DMS53 (cell line): ENCODE results near the gene NOXO1.

Source experiments
- DNase-seq: peaks from one replicate; lab custom pipeline; 2025; lab: John Stamatoyannopoulos, UW

The NOXO1 gene

GRCh38 chr16:1997494-1998359 is 16.5 kb upstream of the NOXO1 start:
- no peak for DNase-seq

DNA sequence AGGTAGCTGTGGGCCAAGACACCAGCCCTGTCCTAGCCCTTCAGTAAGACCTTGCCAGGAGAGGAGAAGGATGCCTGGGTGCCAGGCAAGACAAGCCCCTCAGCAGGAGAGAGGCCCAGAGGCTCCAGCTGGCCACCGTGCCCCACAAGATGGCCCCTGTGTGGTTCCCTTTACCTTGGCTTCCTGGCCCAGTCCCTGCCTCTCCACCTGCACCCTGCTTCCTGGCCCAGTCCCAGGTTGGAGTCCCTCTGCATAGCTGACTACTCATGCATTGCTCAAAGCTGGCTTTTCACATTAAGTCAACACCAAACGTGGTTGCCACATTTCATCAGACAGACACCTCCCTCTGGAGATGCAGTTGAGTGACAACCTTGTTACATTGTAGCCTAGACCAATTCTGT is 12.5 kb upstream of the NOXO1 start:
- peak; percentile 81 for DNase-seq

- DNase-seq = no peak
These were observed 11.5 kb upstream of the NOXO1 start for GRCh38 chr16:1992704-1993317.

DNA sequence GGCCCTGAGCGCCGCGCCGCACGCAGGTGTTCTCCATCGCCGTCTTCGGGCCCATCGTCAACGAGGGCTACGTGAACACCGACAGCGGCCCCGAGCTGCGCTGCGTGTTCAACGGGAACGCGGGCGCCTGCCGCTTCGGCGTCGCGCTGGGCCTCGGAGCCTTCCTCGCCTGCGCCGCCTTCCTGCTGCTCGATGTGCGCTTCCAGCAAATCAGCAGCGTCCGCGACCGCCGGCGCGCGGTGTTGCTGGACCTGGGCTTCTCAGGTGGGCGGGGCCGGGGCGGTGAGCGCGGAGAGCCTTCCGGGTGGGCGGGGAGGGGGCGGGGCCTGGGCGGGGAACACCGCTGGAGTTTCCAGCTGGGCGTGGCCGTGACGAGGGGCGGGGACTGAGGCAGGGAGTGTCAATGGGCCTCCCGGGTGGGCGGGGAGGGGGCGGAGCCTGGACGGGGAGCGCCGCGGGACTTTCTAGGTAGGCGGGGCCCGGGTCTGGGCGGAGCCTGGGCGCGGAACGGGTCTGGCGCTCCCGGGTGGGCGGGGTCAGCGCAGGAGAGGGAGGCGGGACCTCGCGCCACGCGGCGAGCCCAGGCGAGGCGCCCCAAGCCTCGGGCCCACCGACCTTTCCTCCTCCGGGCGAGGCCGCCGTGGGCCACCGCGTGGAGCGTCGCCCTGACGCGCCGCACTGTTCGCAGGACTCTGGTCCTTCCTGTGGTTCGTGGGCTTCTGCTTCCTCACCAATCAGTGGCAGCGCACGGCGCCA is 10.9 kb upstream of the NOXO1 start:
- DNase-seq = peak; percentile 96

DNA sequence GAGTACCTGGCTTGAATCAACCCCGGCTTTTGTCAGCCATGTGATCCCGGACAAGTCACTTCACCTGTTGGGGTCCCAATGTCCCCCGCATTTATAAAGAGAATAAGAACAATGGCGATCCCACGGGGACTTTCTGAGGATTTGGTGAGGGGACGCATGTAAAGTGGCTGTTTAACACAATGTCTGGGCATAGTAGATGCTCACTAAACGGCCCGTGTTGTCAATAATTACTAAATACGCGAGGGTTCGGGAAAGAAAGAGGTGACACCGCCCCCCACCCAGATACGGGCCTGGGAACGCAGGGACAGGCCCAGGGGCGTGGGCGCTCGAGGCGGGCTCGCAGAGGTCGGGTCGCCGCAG is 10.3 kb upstream of the NOXO1 start:
- no peak for DNase-seq

- DNase-seq = peak; percentile 84
These were observed 9.9 kb upstream of the NOXO1 start for GRCh38 chr16:1991135-1991551.

- DNase-seq = peak; percentile 75
These were observed 9.3 kb upstream of the NOXO1 start for GRCh38 chr16:1990351-1991134.

DNA sequence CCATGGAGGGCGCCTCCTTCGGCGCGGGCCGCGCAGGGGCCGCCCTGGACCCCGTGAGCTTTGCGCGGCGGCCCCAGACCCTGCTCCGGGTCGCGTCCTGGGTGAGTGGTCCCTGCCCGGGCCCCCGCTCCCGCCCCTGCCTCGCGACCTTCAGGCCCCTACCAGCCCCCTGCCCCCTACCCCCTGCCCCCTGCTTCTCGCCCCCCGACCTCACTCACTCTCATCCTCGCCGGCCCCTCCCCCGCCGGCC is 8.8 kb upstream of the NOXO1 start:
- no peak for DNase-seq

GRCh38 chr16:1989209-1990100 is 8.2 kb upstream of the NOXO1 start, which contains the start of gene SYNGR3:
Gene SYNGR3 (plus strand): TSS chr16:1989970. CDS start chr16:1990103, 133 bp downstream.
- DNase-seq = peak; percentile 75

GRCh38 chr16:1987198-1987597 is 5.9 kb upstream of the NOXO1 start:
- DNase-seq = no peak

DNA sequence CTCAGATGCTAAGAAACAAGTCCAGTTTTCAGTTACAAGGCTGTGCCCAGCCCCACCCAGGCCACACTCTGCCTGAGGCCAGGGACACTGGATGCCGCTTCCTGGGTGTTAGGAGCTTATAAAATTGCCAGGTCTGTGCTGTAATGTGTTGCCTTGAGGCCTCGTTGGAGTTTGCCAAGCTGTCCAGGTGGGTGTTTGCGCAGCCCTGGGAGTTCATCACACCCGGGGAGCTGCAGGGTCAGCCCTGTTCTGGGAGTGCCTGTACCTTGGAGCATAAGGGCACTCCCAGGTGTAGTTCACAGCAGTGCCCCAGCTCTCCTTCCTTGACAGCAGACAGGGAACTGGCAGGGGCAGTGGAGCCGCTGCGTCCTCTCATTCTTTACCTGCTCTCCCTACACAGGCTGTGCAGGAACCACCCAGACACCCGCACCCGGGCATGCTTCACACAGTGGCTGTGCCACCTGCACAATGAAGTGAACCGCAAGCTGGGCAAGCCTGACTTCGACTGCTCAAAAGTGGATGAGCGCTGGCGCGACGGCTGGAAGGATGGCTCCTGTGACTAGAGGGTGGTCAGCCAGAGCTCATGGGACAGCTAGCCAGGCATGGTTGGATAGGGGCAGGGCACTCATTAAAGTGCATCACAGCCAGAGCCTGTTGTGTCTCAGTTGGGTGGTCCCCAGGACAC is 4.3 kb upstream of the NOXO1 start:
- no peak for DNase-seq

GRCh38 chr16:1984347-1985225 is 3.3 kb upstream of the NOXO1 start:
- peak; percentile 72 for DNase-seq

DNA sequence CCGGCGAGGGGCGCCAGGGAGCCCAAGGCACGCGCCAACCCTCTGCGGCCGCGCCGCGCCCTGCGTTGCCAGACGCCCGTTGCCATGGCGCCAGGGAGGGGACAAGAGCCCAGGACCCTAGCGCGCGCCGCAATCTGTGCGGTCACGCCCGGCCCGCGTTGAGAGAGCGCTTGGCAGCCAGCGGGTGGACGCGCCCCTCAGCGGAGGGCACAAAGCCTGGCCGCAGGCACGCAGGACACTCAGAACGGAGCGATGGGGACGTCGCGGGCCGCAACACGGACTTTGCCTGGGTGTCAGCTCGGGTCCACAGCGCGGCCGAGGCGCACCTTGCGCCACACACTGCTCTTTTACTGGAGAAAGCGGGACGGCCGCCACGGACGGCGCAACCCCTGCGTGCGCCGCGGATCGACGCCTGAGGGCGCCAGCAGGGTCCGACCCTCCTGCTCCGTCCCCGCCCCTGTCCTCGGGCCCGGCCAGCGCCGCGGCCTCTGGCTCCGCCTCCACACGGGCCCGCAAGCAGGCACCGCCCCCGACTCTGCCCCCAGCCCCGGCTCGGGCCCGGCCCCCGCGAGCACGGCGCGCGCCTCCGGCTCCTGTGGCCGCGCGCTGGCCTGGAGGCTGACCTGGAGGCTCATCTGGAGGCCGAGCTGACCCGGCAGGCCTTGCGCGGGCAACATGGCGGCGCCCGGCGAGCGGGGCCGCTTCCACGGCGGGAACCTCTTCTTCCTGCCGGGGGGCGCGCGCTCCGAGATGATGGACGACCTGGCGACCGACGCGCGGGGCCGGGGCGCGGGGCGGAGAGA is 2.5 kb upstream of the NOXO1 start, which contains the start of gene GFER:
Gene GFER (plus strand): TSS at position 650 of the 803 bp plus-strand sequence. CDS start 26 bp downstream, at position 676.
- peak; percentile 95 for DNase-seq

DNA sequence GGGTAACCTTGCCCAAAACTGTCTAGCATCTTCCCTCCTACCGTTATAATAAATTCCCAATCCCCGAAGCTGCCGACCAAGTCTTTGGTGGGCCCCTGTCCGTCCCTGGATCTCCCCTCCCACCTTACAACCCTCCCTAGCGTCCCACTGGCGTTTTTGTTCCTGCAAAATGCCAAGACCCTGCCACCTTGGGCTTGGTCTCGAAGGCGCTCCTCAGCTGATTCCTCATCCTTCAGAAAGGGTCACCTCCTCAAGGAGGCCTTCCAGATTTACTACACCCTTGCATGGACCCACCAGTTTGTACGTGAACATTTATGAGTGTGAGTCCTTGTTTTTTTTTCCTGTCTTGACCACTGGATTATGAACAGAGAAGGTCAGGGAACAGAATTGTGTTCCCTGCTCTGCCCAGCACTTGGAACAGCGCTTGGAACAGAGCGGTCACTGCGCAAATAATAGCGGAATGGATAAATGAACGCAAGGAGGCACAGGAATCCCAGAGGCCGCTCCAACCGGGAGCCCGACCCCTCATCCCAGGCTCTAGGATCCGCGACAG is 1.8 kb upstream of the NOXO1 start:
- DNase-seq = no peak

DNA sequence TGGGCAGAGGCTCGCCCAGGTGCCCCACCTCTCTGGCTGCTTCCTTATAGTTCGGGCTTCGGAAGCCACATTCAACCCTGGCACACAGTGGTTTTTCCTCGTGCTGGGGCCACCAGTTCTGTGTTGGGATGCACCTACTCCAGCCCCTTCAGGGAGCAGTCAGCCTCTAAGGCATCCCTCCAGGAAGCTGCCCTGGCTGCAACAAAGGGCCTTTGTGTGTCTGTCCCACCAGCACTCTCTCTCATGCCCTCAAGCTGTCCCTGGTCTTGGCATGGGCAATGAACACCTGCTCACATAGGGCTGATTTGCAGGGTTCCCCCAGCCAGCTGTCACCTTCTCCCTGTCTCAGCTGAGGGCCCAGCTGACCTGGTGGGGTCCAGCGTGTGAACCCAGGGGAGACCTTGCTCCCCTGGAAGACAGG is 754 bp upstream of the NOXO1 start:
- no peak for DNase-seq

DNA sequence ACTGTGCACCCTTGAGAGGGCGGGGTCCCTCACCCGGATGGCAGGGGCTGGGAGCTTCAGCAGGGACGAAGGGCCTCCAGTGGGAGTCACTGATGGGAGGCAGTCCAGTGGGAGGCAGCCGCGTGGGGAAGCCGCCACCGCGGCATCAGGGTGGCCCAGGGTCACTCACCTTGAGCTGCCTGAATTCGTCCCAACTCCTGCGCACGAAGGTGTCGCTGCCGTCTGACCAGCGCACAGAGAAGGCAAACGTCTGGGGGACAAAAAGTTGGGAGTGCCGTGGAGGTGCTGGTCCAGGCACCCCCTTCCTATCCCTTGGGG is 540 bp downstream of the NOXO1 start:
- DNase-seq = no peak

DNA sequence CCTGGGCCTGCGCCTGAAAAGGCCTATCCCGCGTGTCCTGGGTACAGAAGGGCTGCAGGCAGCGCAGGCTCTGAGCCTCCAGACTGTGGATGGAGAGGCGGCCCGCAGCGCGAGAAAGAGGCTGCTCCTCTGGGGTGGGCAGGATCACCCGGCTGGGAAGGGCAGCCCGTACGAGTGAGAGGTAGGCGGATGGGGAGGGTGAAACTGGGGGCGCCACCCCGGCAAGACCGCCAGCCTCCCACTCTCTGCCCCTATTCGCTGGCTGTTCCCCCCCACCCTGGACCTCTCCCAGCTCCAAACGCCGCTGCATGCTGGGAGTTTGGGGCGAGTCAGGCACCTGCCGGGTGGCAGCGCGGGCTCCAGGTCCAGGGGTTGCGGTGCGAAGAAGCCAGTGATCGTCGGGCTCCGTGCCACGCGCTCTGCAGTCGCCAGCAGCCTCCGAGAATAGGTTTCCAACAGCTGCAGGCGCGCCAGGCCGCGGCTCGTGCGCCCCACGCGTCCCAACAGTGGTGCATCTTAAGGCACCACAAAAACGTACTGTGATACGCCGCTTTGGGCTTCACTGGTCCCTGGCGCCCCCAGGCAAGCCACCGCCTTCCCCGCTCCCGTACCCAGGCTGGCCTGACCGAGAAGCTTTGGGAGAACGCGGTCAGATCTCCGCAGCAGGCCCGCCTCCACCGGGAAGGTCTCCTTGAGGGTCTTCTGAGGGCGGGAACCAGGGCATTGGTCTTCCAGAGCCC is 1.1 kb downstream of the NOXO1 start:
- DNase-seq = peak; percentile 74
